Hepatocyte (in vitro differentiated cells): ENCODE measurements around the gene BCAS4. TPM values are rescaled to one million over a fixed set of nuclear protein-coding genes. Genes with fewer than 3 reads are reported as not detected.
A peak's percentile ranks its signal among the peaks of the same experiment; 100 is the strongest.

ENCODE experiments used
- DNase-seq: peaks from one replicate; pipeline ENCODE4 v3.0.0-alpha.2; 2016; ENCODE audit warnings: low spot score
- H2AFZ ChIP-seq: fragments of 200-600 bp; sonication (generic); 2 replicates; pipeline ENCODE4 v1.6.0; 2016; ENCODE audit warnings: antibody characterized with exemption, mild to moderate bottlenecking
- H3K27ac ChIP-seq: fragments of 200-600 bp; sonication (generic); 2 replicates; pipeline ENCODE4 v1.5.1; 2016; ENCODE audit warnings: mild to moderate bottlenecking
- H3K27me3 ChIP-seq: fragments of 200-600 bp; sonication (generic); 2 replicates; pipeline ENCODE4 v1.6.1; 2016
- H3K36me3 ChIP-seq: fragments of 200-600 bp; sonication (generic); replicated peaks from 2 replicates; pipeline ENCODE4 v1.5.1; 2016; ENCODE audit warnings: low read depth; ENCODE audit not compliant: insufficient read depth
- H3K4me1 ChIP-seq: fragments of 200-600 bp; sonication (generic); 2 replicates; pipeline ENCODE4 v1.5.1; 2016; ENCODE audit warnings: mild to moderate bottlenecking, moderate library complexity; ENCODE audit not compliant: insufficient read depth
- H3K4me2 ChIP-seq: fragments of 200-600 bp; sonication (generic); 2 replicates; pipeline ENCODE4 v1.6.0; 2016
- H3K4me3 ChIP-seq: fragments of 200-600 bp; sonication (generic); 2 replicates; pipeline ENCODE4 v1.5.1; 2016; ENCODE audit warnings: mild to moderate bottlenecking
- H3K79me2 ChIP-seq: fragments of 200-600 bp; sonication (generic); 2 replicates; pipeline ENCODE4 v1.6.0; 2017; ENCODE audit warnings: mild to moderate bottlenecking
- H3K9me2 ChIP-seq: fragments of 200-600 bp; sonication (generic); replicated peaks from 2 replicates; pipeline ENCODE4 v1.6.0; 2017; ENCODE audit warnings: mild to moderate bottlenecking; ENCODE audit not compliant: insufficient read depth
- H3K9me3 ChIP-seq: fragments of 200-600 bp; sonication (generic); 2 replicates; pipeline ENCODE4 v1.5.1; 2016; ENCODE audit warnings: low read depth, mild to moderate bottlenecking
- H4K20me1 ChIP-seq: fragments of 200-600 bp; sonication (generic); 2 replicates; pipeline ENCODE4 v1.6.0; 2016; ENCODE audit warnings: mild to moderate bottlenecking; ENCODE audit not compliant: insufficient read depth, poor library complexity, severe bottlenecking
- EZH2 ChIP-seq: fragments of 200-600 bp; sonication (generic); IDR thresholded peaks from 2 replicates; pipeline ENCODE4 v1.6.1; 2016; ENCODE audit warnings: antibody characterized with exemption, mild to moderate bottlenecking, borderline replicate concordance
- EZH2phosphoT487 ChIP-seq: fragments of 200-600 bp; sonication (generic); IDR thresholded peaks from one replicate; pipeline ENCODE4 v1.6.1; 2018; ENCODE audit warnings: antibody characterized with exemption, mild to moderate bottlenecking, low read depth, moderate library complexity; ENCODE audit not compliant: unreplicated experiment, severe bottlenecking
- WGBS: methylation state at CpG from one replicate; pipeline ENCODE4 v1.1.6; 2016; ENCODE audit warnings: low lambda C conversion rate; ENCODE audit errors: missing lambda C conversion rate; 5-methylcytosine and 5-hydroxymethylcytosine counted together
- polyA plus RNA-seq: library from polyadenylated mRNA; unstranded; fragments of >200 nt; fragmentation: Nextera tagmentation; extraction: Ambion mirVana; gene quantifications from 2 replicates; pipeline ENCODE4 v1.2.1, GENCODE V29; 2016
- total RNA-seq: library from RNA; depleted of rRNA; stranded (reverse); fragments of >200 nt; gene quantifications from 2 replicates; pipeline ENCODE4 v1.2.3, GENCODE V29; 2014
- TF ChIP-seq, protein P1 (sequence below): fragments of 200-600 bp; sonication (generic); IDR thresholded peaks from 2 replicates; pipeline ENCODE4 v1.5.1; 2016; ENCODE audit warnings: antibody characterized with exemption, mild to moderate bottlenecking; ENCODE audit not compliant: poor library complexity

BCAS4 gene
- total and polyA plus RNA-seq, 2 experiments from 2014 or later, result 5.6 to 21.6 TPM

DNA sequence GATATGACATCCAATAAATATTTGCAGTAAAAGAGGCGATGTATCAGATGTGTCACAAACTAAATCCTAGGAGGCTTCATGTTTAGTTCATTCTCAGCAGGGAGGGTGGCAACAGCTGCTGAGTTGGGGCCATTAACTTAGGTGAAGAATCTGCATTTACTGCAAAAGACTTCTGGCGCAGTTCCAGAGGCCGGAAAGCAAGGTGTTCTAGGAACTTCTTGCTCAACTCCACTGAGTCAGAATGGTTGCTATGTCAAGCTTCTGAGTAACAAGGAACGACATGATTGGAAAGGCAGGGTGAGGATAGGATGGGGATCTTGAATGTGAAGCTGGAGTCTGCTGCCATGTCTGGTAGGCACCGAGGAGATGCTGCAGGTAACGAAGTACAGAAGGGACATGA lies 124.7 kb downstream of the BCAS4 start:
- 81% methylated on average over 6 of the region's 6 CpGs for WGBS
- Histone ChIP-seq H4K20me1 (peaks cover 99% of the 10 kb centered on the region), H3K9me3 (no peaks in the 10 kb centered on the region), H3K79me2 (peaks cover 98% of the 10 kb centered on the region), H2AFZ (no peak overlapping the region), H3K27ac (no peak overlapping the region), H3K4me3 (no peak overlapping the region), H3K36me3 (no peaks in the 10 kb centered on the region), H3K4me2 (no peak overlapping the region), H3K9me2 (no peaks in the 10 kb centered on the region), H3K4me1 (peaks cover 42% of the 10 kb centered on the region), H3K27me3 (no peaks in the 10 kb centered on the region)
- peak; percentile 80 for DNase-seq
- no peak for TF ChIP-seq EZH2phosphoT487
- no peak for TF ChIP-seq EZH2
- TF ChIP-seq, protein P1, sequence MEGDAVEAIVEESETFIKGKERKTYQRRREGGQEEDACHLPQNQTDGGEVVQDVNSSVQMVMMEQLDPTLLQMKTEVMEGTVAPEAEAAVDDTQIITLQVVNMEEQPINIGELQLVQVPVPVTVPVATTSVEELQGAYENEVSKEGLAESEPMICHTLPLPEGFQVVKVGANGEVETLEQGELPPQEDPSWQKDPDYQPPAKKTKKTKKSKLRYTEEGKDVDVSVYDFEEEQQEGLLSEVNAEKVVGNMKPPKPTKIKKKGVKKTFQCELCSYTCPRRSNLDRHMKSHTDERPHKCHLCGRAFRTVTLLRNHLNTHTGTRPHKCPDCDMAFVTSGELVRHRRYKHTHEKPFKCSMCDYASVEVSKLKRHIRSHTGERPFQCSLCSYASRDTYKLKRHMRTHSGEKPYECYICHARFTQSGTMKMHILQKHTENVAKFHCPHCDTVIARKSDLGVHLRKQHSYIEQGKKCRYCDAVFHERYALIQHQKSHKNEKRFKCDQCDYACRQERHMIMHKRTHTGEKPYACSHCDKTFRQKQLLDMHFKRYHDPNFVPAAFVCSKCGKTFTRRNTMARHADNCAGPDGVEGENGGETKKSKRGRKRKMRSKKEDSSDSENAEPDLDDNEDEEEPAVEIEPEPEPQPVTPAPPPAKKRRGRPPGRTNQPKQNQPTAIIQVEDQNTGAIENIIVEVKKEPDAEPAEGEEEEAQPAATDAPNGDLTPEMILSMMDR, result no peak

- H4K20me1 ChIP-seq, result peaks cover 99% of the 10 kb centered on the region
- H3K27ac ChIP-seq, result peak overlapping the region; percentile 14
- no peaks in the 10 kb centered on the region for H3K36me3 ChIP-seq
- H3K9me3 ChIP-seq, result no peaks in the 10 kb centered on the region
- TF ChIP-seq EZH2phosphoT487 (no peak), EZH2 (no peak)
- TF ChIP-seq, protein P1, result no peak
- H3K4me1 ChIP-seq, result peaks cover 29% of the 10 kb centered on the region
- H3K4me2 ChIP-seq, result no peak overlapping the region
- H2AFZ ChIP-seq, result no peak overlapping the region
- DNase-seq, result no peak
- H3K9me2 ChIP-seq, result no peaks in the 10 kb centered on the region
- no peaks in the 10 kb centered on the region for H3K27me3 ChIP-seq
- peaks cover 98% of the 10 kb centered on the region for H3K79me2 ChIP-seq
- H3K4me3 ChIP-seq, result no peak overlapping the region
These were observed 126.1 kb downstream of the BCAS4 start for GRCh38 chr20:50920997-50921396.

- H3K27ac ChIP-seq, result peak overlapping the region; percentile 14
- H3K27me3 ChIP-seq, result no peaks in the 10 kb centered on the region
- H3K36me3 ChIP-seq, result no peaks in the 10 kb centered on the region
- DNase-seq, result no peak
- peaks cover 100% of the 10 kb centered on the region for H3K79me2 ChIP-seq
- H3K9me2 ChIP-seq, result no peaks in the 10 kb centered on the region
- H2AFZ ChIP-seq, result no peak overlapping the region
- TF ChIP-seq, protein P1, result no peak
- TF ChIP-seq EZH2 (no peak), EZH2phosphoT487 (no peak)
- no peaks in the 10 kb centered on the region for H3K9me3 ChIP-seq
- peaks cover 100% of the 10 kb centered on the region for H4K20me1 ChIP-seq
- WGBS, result 83% methylated on average over 8 of the region's 8 CpGs
- no peak overlapping the region for H3K4me2 ChIP-seq
- no peak overlapping the region for H3K4me3 ChIP-seq
- peaks cover 22% of the 10 kb centered on the region for H3K4me1 ChIP-seq
These were observed 127.1 kb downstream of the BCAS4 start for GRCh38 chr20:50921803-50922501.
